Endothelial cell of umbilical vein (primary cell): ENCODE measurements around the gene CCDC7. TPM values are rescaled to one million over a fixed set of nuclear protein-coding genes. Genes with fewer than 3 reads are reported as not detected.

Experiments
- BruUV-seq: library from RNA; stranded (reverse); fragments of 400-500 nt; replicated peaks from 2 replicates; lab custom pipeline; 2021; lab: Mats Ljungman, UMichigan
- CTCF ChIA-PET: fragments of 300-600, 350-600 bp; sonication (Branson Sonifier 250); formaldehyde crosslinking; loops from one replicate; lab custom pipeline; 2021; ENCODE audit warnings: antibody characterized with exemption, inconsistent platforms; lab: Charles Lee
- POLR2A ChIA-PET: fragments of 300-600, 350-600 bp; sonication (Branson Sonifier 250); formaldehyde crosslinking; loops from one replicate; lab custom pipeline; 2021; ENCODE audit warnings: antibody characterized with exemption, inconsistent platforms; lab: Charles Lee
- DNase-seq: peaks from one replicate; pipeline ENCODE4 v3.0.0-alpha.2; 2011; ENCODE audit warnings: low read depth, low spot score
- FAIRE-seq: peaks from 2 replicates; lab custom pipeline; 2011; peaks lifted over from hg19 to GRCh38; lab: Jason Lieb, UNC
- H2AFZ ChIP-seq: 2 replicates; pipeline ENCODE4 v1.6.0; 2012; ENCODE audit warnings: low read depth, low read length, control low read depth, inconsistent platforms
- H3K27ac ChIP-seq: 2 replicates; pipeline ENCODE4 v1.5.1; 2011; ENCODE audit warnings: low read depth, mild to moderate bottlenecking, control low read depth, low read length, moderate library complexity; ENCODE audit not compliant: insufficient read depth
- H3K27me3 ChIP-seq, 2 experiments: 2 replicates each; pipeline versions ENCODE4 v1.6.0 to v1.6.1; 2011; ENCODE audit warnings: low read length in 2 of 2, mixed read lengths in 1 of 2; ENCODE audit not compliant: control insufficient read depth in 2 of 2, insufficient read depth in 2 of 2
- H3K36me3 ChIP-seq, 2 experiments: 2 replicates in 1 of 2; 3 replicates in 1 of 2; pipeline ENCODE4 v1.5.1; 2011; ENCODE audit warnings: low read length in 2 of 2, mild to moderate bottlenecking in 1 of 2, moderate library complexity in 1 of 2; ENCODE audit not compliant: control insufficient read depth in 2 of 2, insufficient read depth in 2 of 2; ENCODE audit errors: extremely low read depth in 1 of 2
- H3K4me1 ChIP-seq: 3 replicates; pipeline ENCODE4 v1.5.1; 2011; ENCODE audit warnings: mild to moderate bottlenecking, low read length; ENCODE audit not compliant: control insufficient read depth, insufficient read depth; ENCODE audit errors: extremely low read depth
- H3K4me2 ChIP-seq: 2 replicates; pipeline ENCODE4 v1.6.1; 2011; ENCODE audit warnings: low read length, control low read depth, mixed read lengths; ENCODE audit not compliant: insufficient read depth
- H3K4me3 ChIP-seq, 3 experiments: fragments of 200-600 bp in 1 of 3; sonication (generic), shearing (Covaris generic) in 1 of 3; replicated peaks in 1 of 3; 2 replicates each; pipeline ENCODE4 v1.5.1; 2011 to 2016; ENCODE audit warnings: control low read depth in 3 of 3, low read length in 3 of 3, mild to moderate bottlenecking in 2 of 3, inconsistent platforms in 1 of 3, low read depth in 1 of 3, moderate library complexity in 1 of 3; ENCODE audit not compliant: insufficient read depth in 1 of 3
- H3K79me2 ChIP-seq: 2 replicates; pipeline ENCODE4 v1.6.0; 2012; ENCODE audit warnings: low read length, inconsistent platforms; ENCODE audit not compliant: control insufficient read depth, insufficient read depth
- H3K9ac ChIP-seq: replicated peaks from 2 replicates; pipeline ENCODE3; 2011; ENCODE audit warnings: low read length, control low read depth; ENCODE audit not compliant: insufficient read depth; ENCODE audit errors: extremely low read depth
- H3K9me1 ChIP-seq: replicated peaks from 3 replicates; pipeline ENCODE4 v1.6.0; 2011; ENCODE audit warnings: mild to moderate bottlenecking, low read length; ENCODE audit not compliant: control insufficient read depth, insufficient read depth; ENCODE audit errors: extremely low read depth
- H3K9me3 ChIP-seq: replicated peaks from 2 replicates; pipeline ENCODE4 v1.5.1; 2012; ENCODE audit warnings: low read length, inconsistent platforms; ENCODE audit not compliant: control insufficient read depth, insufficient read depth
- H4K20me1 ChIP-seq: replicated peaks from 2 replicates; pipeline ENCODE3; 2011; ENCODE audit warnings: mild to moderate bottlenecking, low read length; ENCODE audit not compliant: control insufficient read depth, insufficient read depth; ENCODE audit errors: extremely low read depth
- CTCF ChIP-seq, 2 donors: IDR thresholded peaks; 1 replicate in 1 of 2; 2 replicates in 1 of 2; pipeline ENCODE4 v1.5.1; 2011; ENCODE audit warnings: low read length in 2 of 2, mild to moderate bottlenecking in 2 of 2, moderate library complexity in 2 of 2, control low read depth in 1 of 2, inconsistent platforms in 1 of 2, low read depth in 1 of 2; ENCODE audit not compliant: insufficient read depth in 1 of 2; ENCODE audit errors: extremely low read depth in 1 of 2
- EZH2 ChIP-seq: IDR thresholded peaks from 2 replicates; pipeline ENCODE4 v1.6.1; 2012; ENCODE audit warnings: borderline replicate concordance, low read depth, mild to moderate bottlenecking, moderate library complexity, low read length, inconsistent platforms; ENCODE audit not compliant: severe bottlenecking
- FOS ChIP-seq: IDR thresholded peaks from 2 replicates; pipeline ENCODE4 v1.6.1; 2011; ENCODE audit warnings: mild to moderate bottlenecking, low read length, moderate library complexity, borderline replicate concordance; ENCODE audit not compliant: insufficient read depth
- GATA2 ChIP-seq: IDR thresholded peaks from 2 replicates; pipeline ENCODE4 v1.7.0; 2011; ENCODE audit warnings: low read depth, mild to moderate bottlenecking, moderate library complexity, mixed read lengths, low read length; ENCODE audit not compliant: insufficient read length, insufficient read depth
- JUN ChIP-seq: IDR thresholded peaks from 2 replicates; pipeline ENCODE4 v1.6.1; 2011; ENCODE audit warnings: borderline replicate concordance, low read depth; ENCODE audit not compliant: insufficient read length, insufficient read depth
- MYC ChIP-seq: IDR thresholded peaks from one replicate; pipeline ENCODE4 v1.6.1; 2011; ENCODE audit warnings: mild to moderate bottlenecking, low read depth, low read length
- POLR2A ChIP-seq: IDR thresholded peaks from 2 replicates; pipeline ENCODE4 v1.6.1; 2012; ENCODE audit warnings: low read depth, mild to moderate bottlenecking, control low read depth, low read length
- POLR2AphosphoS5 ChIP-seq: IDR thresholded peaks from 2 replicates; pipeline ENCODE4 v1.6.1; 2012; ENCODE audit warnings: low read depth, mild to moderate bottlenecking, control low read depth, low read length, moderate library complexity; ENCODE audit not compliant: insufficient read depth
- dilution Hi-C: fragments of 300-500 bp; cut with MboI; formaldehyde crosslinking; loops from one replicate; pipeline ENCODE4 v1.15.0; 2019; ENCODE audit warnings: low sequenced_read_pairs; ENCODE audit not compliant: extremely low pct_ligation_motif_present
- intact Hi-C: fragments of 100-400 bp; cut with micrococcal nuclease; formaldehyde crosslinking; loops from one replicate; pipeline ENCODE4 v1.10.0; 2022
- polyA plus RNA-seq, 4 experiments: library from polyadenylated mRNA; depleted of rRNA in 3 of 4; stranded (reverse) in 3 of 4; unstranded in 1 of 4; fragments of >200 nt; gene quantifications; 2 replicates each; pipeline versions ENCODE4 v1.2.1 to v1.2.3, GENCODE V29; 2011 to 2012; ENCODE audit warnings: missing spikeins in 1 of 4
- total RNA-seq: library from RNA; stranded (reverse); gene quantifications from 2 replicates; pipeline ENCODE4 v1.2.3, GENCODE V29; 2021
- TF ChIP-seq, protein P1 (sequence below): IDR thresholded peaks from 2 replicates; pipeline ENCODE4 v1.6.1; 2011; ENCODE audit not compliant: insufficient read depth, insufficient read length

The CCDC7 gene
- total and polyA plus RNA-seq, 2 donors (not counting 3 experiments of a cell fraction or from before 2014, with no cell fraction given), result 0.35 to 8.2 TPM

DNA sequence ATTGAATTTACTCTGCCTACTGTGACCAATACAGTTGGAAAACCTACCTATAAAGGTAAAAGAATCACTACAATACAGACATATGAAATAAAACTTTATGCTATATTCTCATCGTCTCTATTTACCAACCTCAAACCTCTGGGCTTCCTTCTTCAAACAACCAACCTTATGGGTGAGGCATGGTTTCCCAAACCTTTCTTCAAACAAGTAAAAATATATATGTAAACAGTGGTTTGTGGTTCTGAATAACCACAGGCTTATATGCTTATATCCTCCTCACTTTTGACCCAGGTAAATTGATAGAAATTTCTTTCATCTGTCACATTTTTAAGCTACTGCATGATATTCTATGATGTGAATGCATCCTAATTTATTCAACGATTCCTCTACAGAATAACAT, 408.5 kb downstream of the CCDC7 start:
- no peak overlapping the region for H3K4me3 ChIP-seq
- BruUV-seq, result no TSS peak
- no peaks in the 10 kb centered on the region for H3K9me1 ChIP-seq
- H3K27ac ChIP-seq, result no peak overlapping the region
- H2AFZ ChIP-seq, result no peak overlapping the region
- DNase-seq (no peak), FAIRE-seq (no peak)
- no peaks in the 10 kb centered on the region for H3K79me2 ChIP-seq
- dilution Hi-C loops (no loop called here), intact Hi-C loops (no loop called here)
- H3K9me3 ChIP-seq, result no peaks in the 10 kb centered on the region
- H3K36me3 ChIP-seq, result no peaks in the 10 kb centered on the region
- TF ChIP-seq CTCF (IDR thresholded peaks at IDR 0.05; ENCODE audit: extremely low read depth in 1 of 2, insufficient read depth in 1 of 2, low read depth in 1 of 2, low read length in 2 of 2) (no peak), POLR2AphosphoS5 (no peak), POLR2A (no peak)
- no peaks in the 10 kb centered on the region for H3K27me3 ChIP-seq
- no peaks in the 10 kb centered on the region for H3K4me1 ChIP-seq
- ChIA-PET POLR2A (no interaction called here), CTCF (no interaction called here)
- H3K9ac ChIP-seq, result no peak overlapping the region
- no peaks in the 10 kb centered on the region for H4K20me1 ChIP-seq
- no peak overlapping the region for H3K4me2 ChIP-seq

DNA sequence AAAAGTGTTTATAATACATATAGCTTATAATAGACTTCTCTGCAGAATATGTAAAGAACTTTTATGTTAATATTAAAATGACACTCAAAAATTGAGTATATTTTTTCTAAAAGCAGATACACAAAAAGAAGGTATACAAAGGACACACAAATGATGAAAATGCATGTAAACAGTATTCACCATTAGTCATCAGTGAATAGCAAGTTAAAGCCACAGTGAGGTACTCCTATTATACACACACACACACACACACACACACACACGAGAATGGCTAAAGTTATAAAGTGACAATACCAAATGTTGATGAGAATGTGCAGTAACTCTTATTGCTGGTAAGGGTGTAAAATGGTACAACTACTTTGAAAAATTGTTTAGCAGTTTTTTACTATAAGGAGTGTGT, 419.2 kb downstream of the CCDC7 start:
- TF ChIP-seq JUN, result no peak
- no peak for TF ChIP-seq EZH2
- TF ChIP-seq, protein P1, sequence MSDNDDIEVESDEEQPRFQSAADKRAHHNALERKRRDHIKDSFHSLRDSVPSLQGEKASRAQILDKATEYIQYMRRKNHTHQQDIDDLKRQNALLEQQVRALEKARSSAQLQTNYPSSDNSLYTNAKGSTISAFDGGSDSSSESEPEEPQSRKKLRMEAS, result no peak
- no peak for TF ChIP-seq POLR2AphosphoS5
- TF ChIP-seq GATA2, result no peak
- no peak for TF ChIP-seq MYC
- no peak for TF ChIP-seq POLR2A
- TF ChIP-seq FOS, result no peak
- no peak for TF ChIP-seq CTCF (IDR thresholded peaks at IDR 0.05; ENCODE audit: extremely low read depth in 1 of 2, insufficient read depth in 1 of 2, low read depth in 1 of 2, low read length in 2 of 2)
- Histone ChIP-seq H3K79me2 (no peaks in the 10 kb centered on the region), H2AFZ (no peak overlapping the region), H3K4me3 (no peak overlapping the region), H3K36me3 (no peaks in the 10 kb centered on the region), H3K27me3 (no peaks in the 10 kb centered on the region), H3K27ac (no peak overlapping the region), H3K9me3 (no peaks in the 10 kb centered on the region), H4K20me1 (no peaks in the 10 kb centered on the region), H3K9me1 (no peaks in the 10 kb centered on the region), H3K4me1 (no peaks in the 10 kb centered on the region), H3K4me2 (no peak overlapping the region), H3K9ac (no peak overlapping the region)
- FAIRE-seq (no peak), DNase-seq (no peak)
- ChIA-PET POLR2A (no interaction called here), CTCF (interaction anchor here (1.6 kb wide), 1 partner anchor 18 kb away, joined by 5 read pairs; no protein-coding TSS in a partner anchor)
- intact Hi-C loops, result no loop called here
- BruUV-seq, result no TSS peak
- dilution Hi-C loops, result no loop called here
